GM12874 (cell line): ENCODE results near the gene LMOD2.

Source experiments
- TF ChIP-seq, protein P1 (sequence below): IDR thresholded peaks from 2 replicates; pipeline ENCODE4 v1.5.1; 2011; ENCODE audit warnings: low read depth, mild to moderate bottlenecking, control low read depth, low read length, moderate library complexity; ENCODE audit not compliant: insufficient read depth

LMOD2 gene

GRCh38 chr7:123653162-123653561, 2.5 kb upstream of the LMOD2 start:
- TF ChIP-seq, protein P1, sequence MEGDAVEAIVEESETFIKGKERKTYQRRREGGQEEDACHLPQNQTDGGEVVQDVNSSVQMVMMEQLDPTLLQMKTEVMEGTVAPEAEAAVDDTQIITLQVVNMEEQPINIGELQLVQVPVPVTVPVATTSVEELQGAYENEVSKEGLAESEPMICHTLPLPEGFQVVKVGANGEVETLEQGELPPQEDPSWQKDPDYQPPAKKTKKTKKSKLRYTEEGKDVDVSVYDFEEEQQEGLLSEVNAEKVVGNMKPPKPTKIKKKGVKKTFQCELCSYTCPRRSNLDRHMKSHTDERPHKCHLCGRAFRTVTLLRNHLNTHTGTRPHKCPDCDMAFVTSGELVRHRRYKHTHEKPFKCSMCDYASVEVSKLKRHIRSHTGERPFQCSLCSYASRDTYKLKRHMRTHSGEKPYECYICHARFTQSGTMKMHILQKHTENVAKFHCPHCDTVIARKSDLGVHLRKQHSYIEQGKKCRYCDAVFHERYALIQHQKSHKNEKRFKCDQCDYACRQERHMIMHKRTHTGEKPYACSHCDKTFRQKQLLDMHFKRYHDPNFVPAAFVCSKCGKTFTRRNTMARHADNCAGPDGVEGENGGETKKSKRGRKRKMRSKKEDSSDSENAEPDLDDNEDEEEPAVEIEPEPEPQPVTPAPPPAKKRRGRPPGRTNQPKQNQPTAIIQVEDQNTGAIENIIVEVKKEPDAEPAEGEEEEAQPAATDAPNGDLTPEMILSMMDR, result no peak

GRCh38 chr7:123656544-123657303, 1.1 kb downstream of the LMOD2 start:
- TF ChIP-seq, protein P1, result no peak

DNA sequence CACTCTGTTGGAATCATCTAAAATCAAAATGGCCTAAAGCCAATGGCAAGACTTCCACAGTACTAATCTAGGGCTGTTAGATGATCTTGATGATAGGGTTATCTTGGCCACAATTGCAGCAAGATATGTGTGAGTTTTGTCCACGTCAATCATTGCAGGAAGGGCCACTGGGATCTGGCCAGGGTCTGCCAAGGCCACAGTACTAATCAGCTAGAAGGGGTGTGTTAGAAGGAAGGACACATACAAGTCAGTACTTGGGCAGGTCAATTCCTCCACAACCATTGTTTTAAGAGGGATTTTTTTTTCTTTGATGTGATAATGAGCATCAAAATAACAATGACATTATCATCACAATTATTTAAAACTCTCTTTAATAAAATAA, 1.6 kb downstream of the LMOD2 start:
- TF ChIP-seq, protein P1, result no peak

- TF ChIP-seq, protein P1, result no peak
Measured at GRCh38 chr7:123658023-123658422, 2.4 kb downstream of the LMOD2 start.

DNA sequence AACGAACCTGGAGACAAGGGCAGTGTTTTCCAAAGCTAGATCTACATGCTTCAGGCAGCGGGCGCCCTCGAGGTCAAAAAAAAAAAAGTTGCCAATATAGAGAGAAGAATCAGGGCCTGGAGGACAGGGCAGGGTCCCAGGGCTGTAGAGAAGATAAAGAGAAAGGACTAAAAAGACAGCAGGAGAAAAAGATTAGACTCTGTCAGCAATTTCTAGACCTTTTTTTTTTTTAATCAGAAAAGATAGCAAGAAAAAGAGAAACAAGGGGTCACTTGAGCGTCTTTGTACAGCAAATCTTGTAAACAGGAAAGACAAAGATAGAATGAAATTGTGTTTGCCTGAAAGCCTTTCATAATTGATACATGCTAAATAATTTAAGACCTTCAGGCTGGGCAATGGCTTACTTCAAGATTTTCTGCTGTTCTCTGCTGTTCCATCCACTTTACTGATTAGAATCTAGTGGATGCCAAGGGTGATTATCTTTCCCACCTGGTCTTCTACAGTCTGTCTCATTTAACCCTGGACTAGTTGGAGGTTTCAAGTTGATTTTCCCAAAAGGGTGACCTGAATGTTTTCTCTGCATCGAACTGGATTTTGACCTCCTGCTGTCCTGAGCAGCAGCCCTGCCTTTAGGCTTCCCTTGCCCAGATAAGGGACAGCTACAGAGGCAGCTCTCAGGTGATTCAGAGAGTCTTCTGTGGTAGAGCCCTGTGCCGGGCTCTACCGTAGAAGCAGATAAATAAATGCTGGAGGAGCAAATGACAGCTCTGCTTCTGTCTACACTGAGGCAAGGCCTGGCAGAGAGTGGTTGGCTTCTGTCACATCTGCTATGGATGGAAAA, 5.1 kb downstream of the LMOD2 start:
- TF ChIP-seq, protein P1, result no peak

- TF ChIP-seq, protein P1, result no peak
Measured at GRCh38 chr7:123661765-123662164, 6.1 kb downstream of the LMOD2 start.

DNA sequence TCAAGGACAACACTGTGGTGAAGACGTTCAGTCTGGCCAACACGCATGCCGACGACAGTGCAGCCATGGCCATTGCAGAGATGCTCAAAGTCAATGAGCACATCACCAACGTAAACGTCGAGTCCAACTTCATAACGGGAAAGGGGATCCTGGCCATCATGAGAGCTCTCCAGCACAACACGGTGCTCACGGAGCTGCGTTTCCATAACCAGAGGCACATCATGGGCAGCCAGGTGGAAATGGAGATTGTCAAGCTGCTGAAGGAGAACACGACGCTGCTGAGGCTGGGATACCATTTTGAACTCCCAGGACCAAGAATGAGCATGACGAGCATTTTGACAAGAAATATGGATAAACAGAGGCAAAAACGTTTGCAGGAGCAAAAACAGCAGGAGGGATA, 6.6 kb downstream of the LMOD2 start:
- TF ChIP-seq, protein P1, result no peak
